Left ventricle myocardium inferior (tissue), 1 donor: Measurements from ENCODE around the gene MTCL1. TPM values are rescaled to one million over a fixed set of nuclear protein-coding genes. Genes with fewer than 3 reads are reported as not detected.

Source experiments
- DNase-seq: peaks from one replicate; pipeline ENCODE4 v3.0.0-alpha.2; 2020
- H3K27ac ChIP-seq: fragments of 200-600 bp; replicated peaks from 2 replicates; pipeline ENCODE4 v1.8.0; 2021
- H3K27me3 ChIP-seq: fragments of 200-600 bp; 2 replicates; pipeline ENCODE4 v1.8.0; 2021; ENCODE audit warnings: low read depth
- H3K36me3 ChIP-seq: fragments of 200-600 bp; 2 replicates; pipeline ENCODE4 v1.8.0; 2021
- H3K4me1 ChIP-seq: fragments of 200-600 bp; 2 replicates; pipeline ENCODE4 v1.8.0; 2021
- H3K4me3 ChIP-seq: fragments of 200-600 bp; 2 replicates; pipeline ENCODE4 v1.8.0; 2021; ENCODE audit warnings: mild to moderate bottlenecking, moderate library complexity
- H3K9me3 ChIP-seq: fragments of 200-600 bp; replicated peaks from 2 replicates; pipeline ENCODE4 v1.8.0; 2021
- CTCF ChIP-seq: fragments of 200-600 bp; IDR thresholded peaks from 2 replicates; pipeline ENCODE4 v1.8.0; 2021; ENCODE audit warnings: antibody characterized with exemption, mild to moderate bottlenecking, borderline replicate concordance
- intact Hi-C: fragments of 100-400 bp; cut with micrococcal nuclease; formaldehyde crosslinking; loops from one replicate; pipeline ENCODE4 v1.11.0; 2022
- total RNA-seq: library from RNA; stranded (reverse); fragmentation: NEBNext Ultra II Directional; extraction: Animal tissue kit (Norgen Biotek cat#: 25700); gene quantifications from one replicate; pipeline ENCODE4 v1.2.1, GENCODE V29; 2021
- donor health status: DM: no; HTN: yes; CAD: no; lungs with severe emphysema.

MTCL1 gene
- total RNA-seq, 1 donor from 2014 or later, result 9.1 TPM

GRCh38 chr18:8809514-8809913, 104.2 kb downstream of the MTCL1 start:
- intact Hi-C loops, result no loop called here
- no peak overlapping the region for H3K27ac ChIP-seq
- no peaks in the 10 kb centered on the region for H3K36me3 ChIP-seq
- no peaks in the 10 kb centered on the region for H3K27me3 ChIP-seq
- no peak for DNase-seq
- H3K4me3 ChIP-seq, result no peak overlapping the region
- no peak for TF ChIP-seq CTCF
- peaks cover 8% of the 10 kb centered on the region for H3K4me1 ChIP-seq
- no peaks in the 10 kb centered on the region for H3K9me3 ChIP-seq

GRCh38 chr18:8810157-8810556, 104.8 kb downstream of the MTCL1 start:
- Histone ChIP-seq H3K27ac (no peak overlapping the region), H3K36me3 (no peaks in the 10 kb centered on the region), H3K27me3 (no peaks in the 10 kb centered on the region), H3K9me3 (no peaks in the 10 kb centered on the region), H3K4me3 (no peak overlapping the region), H3K4me1 (peaks cover 8% of the 10 kb centered on the region)
- no peak for TF ChIP-seq CTCF
- intact Hi-C loops, result no loop called here
- DNase-seq, result no peak

- Histone ChIP-seq H3K4me1 (peaks cover 10% of the 10 kb centered on the region), H3K36me3 (no peaks in the 10 kb centered on the region), H3K27me3 (no peaks in the 10 kb centered on the region), H3K9me3 (no peaks in the 10 kb centered on the region), H3K4me3 (no peak overlapping the region), H3K27ac (no peak overlapping the region)
- intact Hi-C loops, result no loop called here
- DNase-seq, result no peak
- TF ChIP-seq CTCF, result no peak
These were observed 105.8 kb downstream of the MTCL1 start for GRCh38 chr18:8811115-8811514.

- H3K27ac ChIP-seq, result no peak overlapping the region
- TF ChIP-seq CTCF, result no peak
- intact Hi-C loops, result no loop called here
- H3K4me1 ChIP-seq, result peaks cover 15% of the 10 kb centered on the region
- no peaks in the 10 kb centered on the region for H3K36me3 ChIP-seq
- H3K4me3 ChIP-seq, result no peak overlapping the region
- H3K9me3 ChIP-seq, result no peaks in the 10 kb centered on the region
- no peak for DNase-seq
- no peaks in the 10 kb centered on the region for H3K27me3 ChIP-seq
These were observed 107.3 kb downstream of the MTCL1 start for GRCh38 chr18:8812631-8813030.

GRCh38 chr18:8813611-8814010, 108.3 kb downstream of the MTCL1 start:
- Histone ChIP-seq H3K9me3 (no peaks in the 10 kb centered on the region), H3K27ac (no peak overlapping the region), H3K4me1 (peaks cover 17% of the 10 kb centered on the region), H3K27me3 (no peaks in the 10 kb centered on the region), H3K36me3 (no peaks in the 10 kb centered on the region), H3K4me3 (no peak overlapping the region)
- intact Hi-C loops, result no loop called here
- no peak for TF ChIP-seq CTCF
- no peak for DNase-seq

GRCh38 chr18:8814206-8814605, 108.8 kb downstream of the MTCL1 start:
- Histone ChIP-seq H3K36me3 (peaks cover 3% of the 10 kb centered on the region), H3K4me1 (peaks cover 17% of the 10 kb centered on the region), H3K4me3 (no peak overlapping the region), H3K27me3 (no peaks in the 10 kb centered on the region), H3K27ac (no peak overlapping the region), H3K9me3 (no peaks in the 10 kb centered on the region)
- intact Hi-C loops, result no loop called here
- TF ChIP-seq CTCF, result no peak
- DNase-seq, result no peak
